ENCODE results near the gene RNF4.
A peak's percentile ranks its signal among the peaks of the same experiment; 100 is the strongest.
"Not testable (repeated sequence)": the region's sequence is repeated elsewhere in the genome, so short reads cannot be mapped to it uniquely, and the experiment has no call there.

The RNF4 gene

DNA sequence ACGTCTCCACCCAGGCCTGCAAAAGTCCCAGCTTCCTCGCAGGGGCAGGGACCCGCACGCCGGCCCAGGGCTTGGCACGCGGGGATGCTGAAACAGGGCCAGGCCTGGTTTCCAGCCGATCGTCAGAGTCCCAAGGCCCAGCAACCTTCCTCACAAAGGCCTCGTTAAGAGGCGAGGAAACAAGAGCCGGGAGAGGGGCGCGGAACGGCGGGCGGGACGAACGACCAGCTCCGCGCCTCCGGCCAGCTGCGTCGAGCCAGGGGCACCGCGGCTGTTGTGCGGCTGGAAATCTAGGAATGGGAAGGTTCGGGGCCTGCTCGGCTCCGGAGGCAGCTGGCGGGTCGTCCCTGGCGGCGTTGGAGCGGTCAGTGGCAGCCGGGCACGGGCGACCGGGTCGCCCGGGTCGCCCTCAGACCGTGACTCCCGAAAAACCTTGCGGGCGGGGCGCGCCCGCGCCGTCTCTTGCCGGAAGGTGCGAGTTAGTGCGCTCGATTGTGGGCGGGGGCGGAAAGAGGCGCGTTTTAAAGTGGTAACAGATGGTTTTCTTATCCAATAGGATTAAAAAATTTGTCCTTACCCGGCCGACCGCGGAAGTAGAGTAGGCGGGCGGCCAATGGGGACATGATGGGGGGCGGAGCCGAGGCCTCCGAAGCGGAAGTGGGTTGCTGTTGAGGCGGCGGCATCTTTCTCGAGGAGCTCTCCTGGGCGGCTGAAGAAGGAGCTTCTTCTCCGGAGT is at the start of gene RNF4:
Gene RNF4 (plus strand): TSS at position 651 of the 736 bp plus-strand sequence. CDS start 21,388 bp downstream, outside the sequence.
- DNase-seq, result peak; percentile 95 to 97

GRCh38 chr4:2419814-2420213 is 49.1 kb upstream of the RNF4 start:
- no peak for DNase-seq

GRCh38 chr4:2421928-2422327 is 47.0 kb upstream of the RNF4 start:
- DNase-seq, result no peak

DNA sequence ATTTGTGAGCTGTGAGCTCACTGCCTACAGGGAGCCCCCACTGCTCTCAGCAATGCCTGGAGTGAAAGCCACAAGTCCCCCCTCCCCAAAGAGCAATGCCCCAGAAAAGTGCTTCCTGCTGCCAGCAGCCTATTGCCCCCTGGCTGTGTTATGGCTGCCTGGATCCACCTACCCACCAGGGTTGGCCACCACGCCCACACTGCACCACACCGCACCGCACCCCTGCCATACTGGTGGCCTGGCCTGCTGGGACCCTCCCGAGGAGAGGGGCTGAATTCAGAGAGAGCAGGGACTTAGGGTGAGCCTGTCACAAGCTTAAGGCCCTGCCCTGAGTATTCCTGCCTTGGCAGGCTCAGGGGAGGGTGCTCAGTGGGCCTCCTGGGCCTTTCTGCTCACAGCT is 45.8 kb upstream of the RNF4 start:
- DNase-seq, result no peak

DNA sequence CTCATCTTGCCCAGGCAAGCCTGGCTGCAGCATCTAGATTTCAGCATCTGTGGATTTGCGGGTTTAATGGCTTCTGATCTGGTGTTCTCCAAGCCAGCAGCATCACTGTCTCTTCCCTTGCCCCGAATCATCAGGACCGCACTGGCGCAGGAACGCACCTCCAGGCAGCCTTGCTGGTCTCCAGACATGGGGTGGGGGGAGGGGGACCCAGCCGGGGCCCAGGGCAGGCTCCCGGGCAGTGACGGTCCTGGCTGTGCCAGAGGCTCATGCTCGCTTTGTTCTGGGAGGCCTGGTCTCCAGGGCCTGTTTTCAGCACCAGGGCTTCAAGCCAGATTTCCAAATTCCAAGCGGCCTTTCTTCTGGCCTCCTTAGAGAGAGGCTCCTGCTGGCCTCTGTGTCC is 45.2 kb upstream of the RNF4 start:
- no peak for DNase-seq

DNA sequence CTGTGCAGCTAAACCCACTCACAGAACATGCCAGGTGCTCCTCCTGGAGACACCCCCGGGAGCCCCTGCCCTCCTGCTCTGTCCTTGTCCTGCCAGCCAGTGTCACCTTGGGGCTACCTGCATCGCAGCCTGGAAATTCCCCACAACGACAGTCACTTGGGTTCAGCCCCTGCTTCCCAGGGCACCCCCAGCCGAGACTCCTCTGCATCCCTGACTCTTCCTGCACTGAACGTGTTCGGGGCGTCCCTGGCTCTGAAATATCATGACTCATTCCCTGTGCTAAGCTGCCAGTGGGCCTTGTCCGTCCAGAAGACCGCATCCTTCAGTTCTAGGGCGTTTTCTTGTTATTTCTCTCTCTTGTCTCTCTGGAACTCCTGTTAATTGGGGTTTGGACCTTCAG is 44.3 kb upstream of the RNF4 start:
- DNase-seq, result no peak

- DNase-seq, result no peak
These were observed 43.4 kb upstream of the RNF4 start for GRCh38 chr4:2425386-2426068.

DNA sequence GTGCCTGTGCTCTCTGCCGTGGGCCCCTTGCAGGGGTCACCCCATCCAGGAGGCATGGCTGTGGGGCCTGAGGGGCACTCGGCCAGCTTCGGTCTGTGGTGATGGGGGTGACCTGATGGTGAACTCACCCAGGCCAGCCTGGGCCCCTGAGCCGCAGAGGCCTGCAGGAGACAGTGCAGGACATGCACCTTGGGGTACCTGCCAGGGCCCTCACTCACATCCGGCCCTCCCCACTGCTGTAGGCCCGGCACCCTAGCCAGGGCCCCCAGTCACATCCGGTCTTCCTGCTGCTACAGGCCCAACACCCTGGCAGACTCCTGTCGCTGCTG is 42.9 kb upstream of the RNF4 start:
- DNase-seq, result no peak

DNA sequence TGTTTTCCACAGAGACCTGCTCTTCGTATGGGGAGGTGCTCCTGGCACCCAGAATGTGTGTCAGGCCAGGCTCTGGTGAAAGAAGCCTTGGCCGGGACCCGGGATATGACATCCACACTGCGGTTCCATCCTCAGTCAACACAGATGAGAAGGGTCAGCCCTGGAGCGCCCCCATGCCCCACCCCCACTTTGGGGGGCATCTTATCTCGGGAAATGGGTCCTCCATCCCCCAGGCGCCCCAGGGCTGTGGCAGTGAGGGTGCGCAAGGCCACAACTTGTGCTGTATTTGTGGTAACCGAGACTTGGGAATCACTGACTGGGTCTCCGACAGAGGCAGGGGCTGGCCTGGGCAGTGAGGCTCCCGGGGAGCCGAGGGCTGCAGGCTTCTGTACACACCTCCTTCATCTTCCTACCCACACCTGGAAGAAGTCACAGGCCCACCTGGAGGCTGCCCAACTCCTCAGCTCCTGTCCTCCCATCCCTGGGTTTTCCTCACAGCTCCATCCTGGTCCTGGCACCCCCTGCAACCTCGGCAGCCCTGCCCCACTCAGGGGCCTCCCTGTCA is 42.1 kb upstream of the RNF4 start:
- DNase-seq, result no peak

- no peak for DNase-seq
These were observed 41.2 kb upstream of the RNF4 start for GRCh38 chr4:2427383-2428334.

DNA sequence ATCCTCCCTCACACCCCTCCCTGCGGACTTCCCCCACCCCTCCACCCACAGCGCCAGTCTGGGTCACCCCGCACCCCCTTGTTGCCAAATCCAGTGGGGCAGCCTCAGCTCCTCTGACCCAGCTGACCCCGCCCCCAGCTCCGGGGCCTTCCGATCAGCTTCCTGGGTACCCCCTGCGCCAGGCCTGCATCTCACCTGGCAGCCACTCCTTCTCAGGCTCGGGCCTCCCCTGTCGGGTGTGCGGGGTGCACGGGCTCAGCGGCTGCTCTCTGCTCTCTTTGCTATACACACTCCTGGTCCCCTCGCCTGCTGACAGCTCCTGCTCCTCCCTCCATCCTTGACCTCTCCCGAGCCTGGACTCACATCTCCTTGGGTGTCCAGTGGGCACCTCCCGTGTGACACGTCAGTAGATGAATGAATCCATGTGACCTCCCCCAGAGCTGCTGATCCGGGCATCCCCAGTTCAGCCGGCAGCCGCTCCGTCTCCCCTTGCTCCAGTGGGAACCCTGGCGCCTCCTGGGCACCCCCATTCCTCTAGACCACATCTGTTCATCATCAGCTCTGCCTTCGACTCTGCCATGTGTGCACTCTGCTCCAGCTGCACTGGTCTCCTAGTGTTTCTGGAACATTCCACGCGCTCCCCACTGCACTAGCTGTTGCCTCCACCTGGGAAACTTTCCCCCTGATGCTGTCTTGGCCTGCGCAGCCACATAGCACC is 40.3 kb upstream of the RNF4 start:
- DNase-seq, result no peak

DNA sequence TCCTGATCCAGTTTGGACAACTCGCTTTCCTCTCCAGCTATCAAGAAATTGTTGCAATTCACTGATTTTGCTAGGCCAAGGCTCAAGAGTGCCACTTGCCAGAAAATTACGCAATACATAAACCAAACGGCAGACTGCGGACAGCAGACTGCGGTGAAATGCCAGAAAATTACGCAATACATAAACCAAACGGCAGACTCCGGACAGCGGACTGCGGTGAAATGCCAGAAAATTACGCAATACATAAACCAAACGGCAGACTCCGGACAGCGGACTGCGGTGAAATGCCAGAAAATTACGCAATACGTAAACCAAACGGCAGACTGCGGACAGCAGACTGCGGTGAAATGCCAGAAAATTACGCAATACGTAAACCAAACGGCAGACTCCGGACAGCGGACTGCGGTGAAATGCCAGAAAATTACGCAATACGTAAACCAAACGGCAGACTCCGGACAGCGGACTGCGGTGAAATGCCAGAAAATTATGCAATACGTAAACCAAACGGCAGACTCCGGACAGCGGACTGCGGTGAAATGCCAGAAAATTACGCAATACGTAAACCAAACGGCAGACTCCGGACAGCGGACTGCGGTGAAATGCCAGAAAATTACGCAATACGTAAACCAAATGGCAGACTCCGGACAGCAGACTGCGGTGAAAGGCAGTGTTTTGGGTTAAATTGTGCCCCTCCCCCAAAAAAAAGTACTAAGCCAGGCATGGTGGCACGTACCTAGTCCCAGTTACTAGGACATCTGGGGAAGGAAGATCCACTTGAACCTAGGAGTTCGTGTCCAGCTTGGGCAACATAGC is 38.8 kb upstream of the RNF4 start:
- not testable (repeated sequence) for DNase-seq

DNA sequence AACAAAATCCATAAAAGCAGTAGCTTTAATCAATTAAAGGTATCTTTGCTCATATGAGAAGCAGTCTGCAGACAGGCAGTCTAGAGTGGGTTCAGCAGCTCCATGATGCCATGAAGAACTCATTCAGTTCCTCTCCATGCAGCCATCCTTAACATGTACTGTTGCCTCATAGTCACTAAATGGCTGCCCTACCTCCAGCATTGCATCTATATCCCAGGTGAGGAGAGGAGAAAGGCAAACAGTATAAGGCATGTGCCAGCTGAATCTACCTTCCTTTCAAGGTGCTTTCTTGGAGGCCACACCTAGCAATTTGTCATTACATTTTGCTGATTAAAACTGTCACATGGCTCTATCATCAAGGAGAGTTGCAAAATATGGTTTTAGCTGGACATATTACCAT is 36.9 kb upstream of the RNF4 start:
- no peak for DNase-seq

DNA sequence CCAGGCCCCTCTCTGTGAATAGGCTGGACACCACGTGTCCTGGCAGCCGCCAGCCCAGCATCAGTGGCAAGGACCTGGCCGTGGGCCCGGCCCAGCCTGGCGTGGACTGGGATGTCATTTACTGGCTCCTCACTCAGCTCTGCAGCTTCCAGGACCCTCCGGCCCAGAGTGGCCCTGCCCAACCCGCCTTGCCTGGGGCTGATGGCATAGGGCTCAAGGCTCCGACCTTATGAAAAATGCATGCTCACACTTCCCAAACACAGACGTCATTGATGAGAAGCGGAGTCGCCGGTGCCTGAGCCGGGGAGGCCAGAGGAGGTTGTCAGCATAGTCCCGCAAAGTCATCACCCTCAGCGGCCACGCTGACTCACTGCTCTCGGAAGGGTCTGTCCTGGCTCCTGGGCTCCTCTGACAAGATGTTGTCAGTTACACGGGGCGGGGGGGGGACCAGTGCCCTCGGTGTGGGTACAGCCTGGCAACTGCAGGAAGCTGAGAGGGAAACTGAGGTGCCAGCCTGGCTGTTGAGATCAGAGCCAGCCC is 35.8 kb upstream of the RNF4 start:
- DNase-seq, result no peak

GRCh38 chr4:2433609-2434350 is 35.1 kb upstream of the RNF4 start:
- DNase-seq, result no peak

GRCh38 chr4:2434420-2434819 is 34.5 kb upstream of the RNF4 start:
- DNase-seq, result no peak

DNA sequence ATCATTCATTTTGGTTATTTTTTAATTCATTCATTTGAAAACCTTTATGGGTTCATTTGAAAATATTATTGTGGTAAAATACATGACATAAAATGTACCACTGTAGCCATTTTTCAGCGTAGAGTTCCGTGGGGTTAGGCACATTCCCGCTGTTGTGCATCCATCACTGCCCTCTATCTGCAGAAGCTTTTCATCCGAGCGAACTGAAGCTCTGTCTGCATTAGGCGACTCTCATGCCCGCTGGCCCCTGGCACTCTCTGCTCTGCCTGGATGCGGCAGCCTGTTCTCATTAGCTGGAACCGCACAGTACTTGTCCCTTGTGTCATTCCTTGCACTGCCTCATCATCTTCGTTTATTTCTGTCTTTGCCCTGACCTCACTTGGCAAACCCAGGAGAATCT is 32.6 kb upstream of the RNF4 start:
- no peak for DNase-seq

DNA sequence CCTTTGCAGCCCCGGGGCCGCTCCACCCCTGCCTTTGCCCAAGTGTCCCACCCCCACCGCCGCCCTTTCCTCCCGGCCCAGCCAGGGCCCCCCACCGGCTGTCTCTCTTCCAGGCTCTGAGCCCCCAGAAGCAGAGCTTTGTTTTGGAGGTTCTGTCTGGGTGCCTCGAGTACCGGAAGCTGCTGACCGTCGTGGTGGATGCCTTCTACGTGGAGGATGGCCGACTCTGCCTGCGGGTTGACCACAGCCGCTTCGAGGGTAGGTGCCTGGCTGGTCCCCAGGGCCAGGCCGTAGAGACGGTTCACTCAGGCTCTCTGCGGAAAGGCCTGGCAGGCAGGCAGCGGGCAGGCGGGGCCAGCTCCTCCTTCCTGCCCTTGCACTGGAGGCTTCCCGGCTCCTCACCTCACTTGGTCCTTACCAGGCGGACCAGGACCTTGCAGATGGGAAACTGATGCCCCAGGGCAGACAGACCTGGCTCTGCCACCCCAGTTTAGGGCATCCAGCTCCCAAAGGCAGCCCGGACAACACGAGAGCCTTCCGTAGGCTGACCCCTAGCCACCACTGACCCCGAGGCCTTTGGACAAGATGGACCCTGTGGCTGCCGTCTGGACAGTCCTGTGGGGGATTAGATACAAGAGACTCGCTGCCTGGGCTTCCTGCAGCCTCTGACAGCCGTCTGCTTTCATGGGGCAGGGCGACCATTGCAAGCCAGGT is 32.0 kb upstream of the RNF4 start:
- no peak for DNase-seq

GRCh38 chr4:2437475-2438215 is 31.3 kb upstream of the RNF4 start:
- no peak for DNase-seq

Data from AML-193 (cell line).